Loucy (cell line): ENCODE results near the gene ADCY2.

Experiments
- H2AFZ ChIP-seq: fragments of 200-600 bp; sonication (generic); 2 replicates; pipeline ENCODE4 v1.6.0; 2016; ENCODE audit warnings: antibody characterized with exemption, mild to moderate bottlenecking, low read length, moderate library complexity
- H3F3A ChIP-seq: fragments of 200-600 bp; 2 replicates; pipeline ENCODE4 v1.6.0; 2016; ENCODE audit warnings: antibody characterized with exemption, low read depth, mild to moderate bottlenecking
- H3K27me3 ChIP-seq: fragments of 200-600 bp; sonication (generic); 2 replicates; pipeline ENCODE4 v1.6.1; 2014; ENCODE audit warnings: low read length, mild to moderate bottlenecking; ENCODE audit not compliant: insufficient read depth, poor library complexity, severe bottlenecking
- H3K36me3 ChIP-seq: fragments of 200-600 bp; sonication (generic); 2 replicates; pipeline ENCODE4 v1.6.1; 2016; ENCODE audit warnings: low read length; ENCODE audit not compliant: insufficient read depth
- H3K4me1 ChIP-seq: fragments of 200-600 bp; sonication (generic); 2 replicates; pipeline ENCODE4 v1.5.1; 2014; ENCODE audit warnings: low read length, mild to moderate bottlenecking; ENCODE audit not compliant: insufficient read depth, poor library complexity, severe bottlenecking
- H3K4me2 ChIP-seq: fragments of 200-600 bp; sonication (generic); 2 replicates; pipeline ENCODE4 v1.6.0; 2014; ENCODE audit warnings: antibody characterized with exemption, low read length, low read depth, mild to moderate bottlenecking; ENCODE audit not compliant: poor library complexity, severe bottlenecking
- H3K4me3 ChIP-seq: fragments of 200-600 bp; sonication (generic); 2 replicates; pipeline ENCODE4 v1.5.1; 2014; ENCODE audit warnings: low read length, mild to moderate bottlenecking, mixed read lengths; ENCODE audit not compliant: poor library complexity, severe bottlenecking
- H3K79me2 ChIP-seq: fragments of 200-600 bp; sonication (generic); 2 replicates; pipeline ENCODE4 v1.6.1; 2014; ENCODE audit warnings: low read length; ENCODE audit not compliant: insufficient read depth
- H3K9ac ChIP-seq: fragments of 200-600 bp; sonication (generic); 2 replicates; pipeline ENCODE4 v1.6.0; 2014; ENCODE audit warnings: mild to moderate bottlenecking, low read depth, low read length, moderate library complexity; ENCODE audit not compliant: poor library complexity, severe bottlenecking
- H3K9me2 ChIP-seq: fragments of 200-600 bp; sonication (generic); replicated peaks from 2 replicates; pipeline ENCODE4 v1.6.1; 2016; ENCODE audit warnings: low read depth, low read length, mixed read lengths
- H3K9me3 ChIP-seq: fragments of 200-600 bp; sonication (generic); 2 replicates; pipeline ENCODE4 v1.6.1; 2014; ENCODE audit warnings: mild to moderate bottlenecking, antibody characterized with exemption, low read length, low read depth; ENCODE audit not compliant: insufficient read depth
- H4K20me1 ChIP-seq: fragments of 200-600 bp; sonication (generic); 2 replicates; pipeline ENCODE4 v1.6.0; 2014; ENCODE audit warnings: antibody characterized with exemption, low read length, mild to moderate bottlenecking; ENCODE audit not compliant: insufficient read depth, poor library complexity, severe bottlenecking
- EZH2phosphoT487 ChIP-seq: fragments of 200-600 bp; IDR thresholded peaks from 2 replicates; pipeline ENCODE4 v1.6.1; 2018; ENCODE audit warnings: antibody characterized with exemption, mild to moderate bottlenecking, moderate library complexity, borderline replicate concordance
- TF ChIP-seq, protein P1 (sequence below): fragments of 200-600 bp; sonication (generic); conservative IDR thresholded peaks from 2 replicates; pipeline ENCODE4 v1.5.1; 2014; ENCODE audit warnings: mild to moderate bottlenecking, antibody characterized with exemption, low read length

Gene ADCY2

DNA sequence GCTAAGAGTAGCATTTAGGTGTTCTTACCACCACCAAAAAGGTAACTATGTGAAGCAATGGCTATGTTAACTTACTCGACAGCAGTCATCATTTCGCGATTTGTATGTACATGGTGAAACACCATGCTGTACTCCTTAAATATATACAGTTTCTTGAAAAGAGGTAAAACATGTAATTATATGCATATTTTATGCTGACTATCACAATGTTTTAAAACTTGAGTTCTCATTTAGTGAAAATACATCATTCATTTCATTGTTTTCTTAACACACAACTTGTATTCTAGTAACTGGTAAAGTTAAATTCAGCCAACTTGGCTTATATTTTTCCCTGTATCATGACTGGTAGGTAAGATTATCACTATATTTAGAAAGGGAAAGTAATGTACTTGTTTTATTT is 189.9 kb downstream of the ADCY2 start:
- Histone ChIP-seq H3K79me2 (no peaks in the 10 kb centered on the region), H3K4me1 (no peaks in the 10 kb centered on the region), H2AFZ (no peak overlapping the region), H3K36me3 (no peaks in the 10 kb centered on the region), H3K9ac (no peak overlapping the region), H3K4me2 (no peak overlapping the region), H3F3A (no peaks in the 10 kb centered on the region), H3K27me3 (no peaks in the 10 kb centered on the region), H4K20me1 (no peaks in the 10 kb centered on the region), H3K9me3 (no peaks in the 10 kb centered on the region), H3K4me3 (no peak overlapping the region), H3K9me2 (no peaks in the 10 kb centered on the region)
- TF ChIP-seq, protein P1, sequence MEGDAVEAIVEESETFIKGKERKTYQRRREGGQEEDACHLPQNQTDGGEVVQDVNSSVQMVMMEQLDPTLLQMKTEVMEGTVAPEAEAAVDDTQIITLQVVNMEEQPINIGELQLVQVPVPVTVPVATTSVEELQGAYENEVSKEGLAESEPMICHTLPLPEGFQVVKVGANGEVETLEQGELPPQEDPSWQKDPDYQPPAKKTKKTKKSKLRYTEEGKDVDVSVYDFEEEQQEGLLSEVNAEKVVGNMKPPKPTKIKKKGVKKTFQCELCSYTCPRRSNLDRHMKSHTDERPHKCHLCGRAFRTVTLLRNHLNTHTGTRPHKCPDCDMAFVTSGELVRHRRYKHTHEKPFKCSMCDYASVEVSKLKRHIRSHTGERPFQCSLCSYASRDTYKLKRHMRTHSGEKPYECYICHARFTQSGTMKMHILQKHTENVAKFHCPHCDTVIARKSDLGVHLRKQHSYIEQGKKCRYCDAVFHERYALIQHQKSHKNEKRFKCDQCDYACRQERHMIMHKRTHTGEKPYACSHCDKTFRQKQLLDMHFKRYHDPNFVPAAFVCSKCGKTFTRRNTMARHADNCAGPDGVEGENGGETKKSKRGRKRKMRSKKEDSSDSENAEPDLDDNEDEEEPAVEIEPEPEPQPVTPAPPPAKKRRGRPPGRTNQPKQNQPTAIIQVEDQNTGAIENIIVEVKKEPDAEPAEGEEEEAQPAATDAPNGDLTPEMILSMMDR: no peak
- TF ChIP-seq EZH2phosphoT487: no peak

DNA sequence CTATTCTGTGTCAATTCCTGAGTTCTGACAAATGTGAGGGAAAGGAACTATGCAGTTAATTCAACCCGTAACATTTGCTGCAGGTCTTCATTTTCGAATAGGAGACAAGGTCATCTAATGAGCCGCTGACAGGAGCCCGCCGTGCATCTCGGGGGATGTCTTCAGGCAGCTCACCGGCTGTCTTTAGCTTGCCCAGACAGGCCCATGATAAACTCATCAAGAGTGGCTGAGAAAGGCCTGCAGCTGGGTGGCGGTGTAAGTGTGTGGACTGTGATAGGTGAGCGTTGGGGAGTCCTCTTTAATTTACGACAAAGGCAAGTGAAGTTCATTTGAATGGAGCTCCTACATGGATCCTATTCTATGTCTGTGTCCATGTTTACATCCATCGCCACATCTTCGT is 190.5 kb downstream of the ADCY2 start:
- TF ChIP-seq EZH2phosphoT487: no peak
- TF ChIP-seq, protein P1: no peak
- Histone ChIP-seq H3K36me3 (no peaks in the 10 kb centered on the region), H4K20me1 (no peaks in the 10 kb centered on the region), H3K9ac (no peak overlapping the region), H3F3A (no peaks in the 10 kb centered on the region), H3K4me2 (no peak overlapping the region), H3K4me3 (no peak overlapping the region), H3K27me3 (no peaks in the 10 kb centered on the region), H2AFZ (no peak overlapping the region), H3K9me3 (no peaks in the 10 kb centered on the region), H3K4me1 (no peaks in the 10 kb centered on the region), H3K9me2 (no peaks in the 10 kb centered on the region), H3K79me2 (no peaks in the 10 kb centered on the region)

DNA sequence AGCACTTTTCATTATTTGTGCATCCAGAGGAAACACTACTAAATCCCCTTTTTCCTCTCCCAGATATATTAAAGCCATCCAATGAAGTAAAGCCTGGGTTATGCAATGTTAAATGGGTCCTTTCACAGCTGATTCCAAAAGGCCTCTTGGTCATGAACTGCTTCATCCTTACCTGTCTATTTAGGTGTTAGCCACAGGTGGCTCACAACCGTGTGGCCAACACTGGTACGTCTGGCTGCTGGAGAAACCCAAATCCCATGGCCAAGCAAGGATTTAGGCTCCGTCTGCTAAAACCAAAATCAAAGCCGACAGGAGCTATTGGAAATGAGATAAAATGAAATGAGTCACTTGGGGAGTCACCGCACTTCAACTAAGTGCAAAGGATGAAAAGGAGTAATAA is 193.9 kb downstream of the ADCY2 start:
- Histone ChIP-seq H3K36me3 (no peaks in the 10 kb centered on the region), H3K9me2 (no peaks in the 10 kb centered on the region), H3K9me3 (no peaks in the 10 kb centered on the region), H3K79me2 (no peaks in the 10 kb centered on the region), H3K27me3 (no peaks in the 10 kb centered on the region), H3K4me1 (no peaks in the 10 kb centered on the region), H3K4me2 (no peak overlapping the region), H3K9ac (no peak overlapping the region), H3K4me3 (no peak overlapping the region), H4K20me1 (no peaks in the 10 kb centered on the region), H3F3A (no peaks in the 10 kb centered on the region), H2AFZ (no peak overlapping the region)
- TF ChIP-seq, protein P1: no peak
- TF ChIP-seq EZH2phosphoT487: no peak
